Fibroblast of pulmonary artery (primary cell): ENCODE measurements around the gene RDH13.

Experiments
- DNase-seq: peaks from one replicate; pipeline ENCODE4 v3.0.0-alpha.2; 2010; ENCODE audit warnings: low read depth
- H3K4me3 ChIP-seq: replicated peaks from 2 replicates; pipeline ENCODE4 v1.5.1; 2011; ENCODE audit warnings: low read depth, mild to moderate bottlenecking, control low read depth, low read length, moderate library complexity
- TF ChIP-seq, protein P1 (sequence below): IDR thresholded peaks from 2 replicates; pipeline ENCODE4 v1.5.1; 2011; ENCODE audit warnings: mild to moderate bottlenecking, control low read depth, low read length, inconsistent platforms; ENCODE audit errors: missing control alignments

The RDH13 gene

DNA sequence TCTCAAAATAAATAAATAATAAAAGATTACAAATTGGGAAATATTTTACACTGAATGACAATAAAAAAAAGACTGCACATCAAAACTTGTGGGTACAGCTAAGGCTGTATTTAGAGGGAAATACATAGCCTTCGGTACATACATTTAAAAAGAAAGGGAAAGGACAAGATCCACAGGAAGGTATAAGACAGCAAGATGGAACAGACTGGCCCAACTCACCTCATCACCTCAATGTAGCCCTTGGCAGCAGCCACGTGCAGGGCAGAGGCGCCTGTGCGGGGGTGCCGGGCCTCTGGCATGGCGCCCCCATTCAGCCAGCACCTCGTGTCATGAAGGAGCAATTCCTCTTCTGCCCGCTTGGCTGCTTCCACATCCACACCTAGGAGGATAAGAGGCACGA is 40.2 kb upstream of the RDH13 start:
- H3K4me3 ChIP-seq, result no peak overlapping the region
- TF ChIP-seq, protein P1, sequence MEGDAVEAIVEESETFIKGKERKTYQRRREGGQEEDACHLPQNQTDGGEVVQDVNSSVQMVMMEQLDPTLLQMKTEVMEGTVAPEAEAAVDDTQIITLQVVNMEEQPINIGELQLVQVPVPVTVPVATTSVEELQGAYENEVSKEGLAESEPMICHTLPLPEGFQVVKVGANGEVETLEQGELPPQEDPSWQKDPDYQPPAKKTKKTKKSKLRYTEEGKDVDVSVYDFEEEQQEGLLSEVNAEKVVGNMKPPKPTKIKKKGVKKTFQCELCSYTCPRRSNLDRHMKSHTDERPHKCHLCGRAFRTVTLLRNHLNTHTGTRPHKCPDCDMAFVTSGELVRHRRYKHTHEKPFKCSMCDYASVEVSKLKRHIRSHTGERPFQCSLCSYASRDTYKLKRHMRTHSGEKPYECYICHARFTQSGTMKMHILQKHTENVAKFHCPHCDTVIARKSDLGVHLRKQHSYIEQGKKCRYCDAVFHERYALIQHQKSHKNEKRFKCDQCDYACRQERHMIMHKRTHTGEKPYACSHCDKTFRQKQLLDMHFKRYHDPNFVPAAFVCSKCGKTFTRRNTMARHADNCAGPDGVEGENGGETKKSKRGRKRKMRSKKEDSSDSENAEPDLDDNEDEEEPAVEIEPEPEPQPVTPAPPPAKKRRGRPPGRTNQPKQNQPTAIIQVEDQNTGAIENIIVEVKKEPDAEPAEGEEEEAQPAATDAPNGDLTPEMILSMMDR, result no peak
- no peak for DNase-seq

- no peak for DNase-seq
- TF ChIP-seq, protein P1, result no peak
Measured at GRCh38 chr19:55101261-55101660, 38.3 kb upstream of the RDH13 start.

DNA sequence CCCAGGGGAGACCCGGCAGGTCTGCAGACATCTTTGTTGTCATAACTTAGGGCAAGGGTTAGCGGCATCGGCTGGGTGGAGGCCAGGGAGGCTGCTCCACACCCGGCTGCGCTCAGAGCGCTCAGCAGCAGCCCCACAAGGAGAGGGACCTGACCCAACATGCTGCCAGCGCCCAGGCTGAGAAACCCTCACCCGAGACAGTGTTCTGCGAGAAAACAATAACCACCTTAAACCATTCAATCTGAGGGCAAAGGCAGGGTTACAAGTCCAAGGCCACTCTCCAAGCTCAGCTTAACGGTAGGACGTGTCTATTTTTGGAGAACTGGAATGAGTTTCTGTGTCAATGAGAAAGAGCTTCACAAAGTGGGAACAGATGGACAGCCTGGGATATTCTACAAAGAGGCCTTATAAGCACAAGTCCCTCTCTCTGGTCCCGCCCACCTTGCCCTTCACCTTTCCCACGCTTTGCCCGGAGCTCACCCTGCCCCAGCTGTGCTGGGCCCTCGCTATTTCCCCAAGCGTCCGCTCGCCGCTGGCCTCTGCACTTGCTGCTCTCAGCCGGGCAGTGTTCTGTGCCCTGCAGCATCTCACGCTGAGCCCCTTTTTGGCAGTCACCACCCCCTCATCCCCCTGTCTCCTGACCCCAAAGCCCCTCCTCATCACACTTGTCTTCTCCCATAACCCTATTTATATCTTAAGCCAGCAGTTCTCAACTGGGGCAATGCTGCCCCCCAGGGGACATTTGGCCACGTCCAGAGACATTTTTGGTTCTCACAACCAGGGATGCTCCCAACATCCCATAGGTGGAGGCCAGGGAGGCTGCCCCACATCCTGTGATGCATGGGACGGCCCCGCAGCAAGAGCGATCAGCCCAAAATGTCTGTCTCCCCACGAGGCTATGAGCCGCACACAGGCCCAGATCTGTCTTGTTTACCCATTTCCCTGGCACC is 36.9 kb upstream of the RDH13 start:
- no peak overlapping the region for H3K4me3 ChIP-seq
- no peak for DNase-seq
- TF ChIP-seq, protein P1, result no peak

More at GRCh38 chr19:55101261-55101660, 38.3 kb upstream of the RDH13 start:
- H3K4me3 ChIP-seq, result no peak overlapping the region

GRCh38 chr19:55098716-55099556 is 36.0 kb upstream of the RDH13 start:
- H3K4me3 ChIP-seq, result no peak overlapping the region
- TF ChIP-seq, protein P1, result no peak
- DNase-seq, result no peak

- no peak overlapping the region for H3K4me3 ChIP-seq
- TF ChIP-seq, protein P1, result no peak
- no peak for DNase-seq
Measured at GRCh38 chr19:55097864-55098715, 35.1 kb upstream of the RDH13 start.

GRCh38 chr19:55096061-55096701 is 33.2 kb upstream of the RDH13 start:
- no peak overlapping the region for H3K4me3 ChIP-seq
- DNase-seq, result no peak
- TF ChIP-seq, protein P1, result no peak
